ENCODE measurements around the gene BRINP2.

Gene BRINP2

DNA sequence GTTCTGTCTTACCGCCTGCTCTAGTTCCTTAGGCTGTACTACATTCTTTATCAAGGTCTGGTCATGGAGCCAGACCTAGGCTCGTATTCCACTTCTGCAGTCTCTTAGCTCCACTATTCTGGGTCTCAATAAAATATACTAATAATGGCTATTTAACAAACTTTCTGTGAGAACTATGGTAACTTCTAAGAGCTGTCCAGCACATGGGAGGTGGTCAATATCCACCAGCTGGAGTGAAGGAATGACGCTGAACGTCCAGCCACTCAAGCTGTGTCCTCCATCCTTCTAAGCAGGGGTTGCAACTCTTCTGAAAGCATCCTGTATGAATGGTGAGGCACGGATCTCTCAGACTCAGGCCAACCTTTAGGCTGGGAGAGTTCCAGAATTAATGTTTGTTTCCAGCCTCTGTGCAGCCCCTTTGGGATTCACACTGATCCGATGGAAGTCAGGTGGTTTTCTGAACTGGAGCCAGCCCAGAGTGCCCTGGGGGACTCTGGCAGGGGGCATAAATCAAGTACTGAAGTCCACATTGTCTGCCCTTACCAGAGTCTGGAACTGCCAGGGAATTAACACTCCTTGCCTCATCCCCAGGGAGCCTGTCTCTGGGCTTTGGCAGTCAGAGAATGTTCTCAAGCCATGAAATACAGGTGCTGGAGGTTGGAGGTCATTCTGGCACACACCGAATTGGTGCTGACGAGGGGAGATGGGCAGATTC, 57.4 kb downstream of the BRINP2 start:
- FAIRE-seq = no peak

DNA sequence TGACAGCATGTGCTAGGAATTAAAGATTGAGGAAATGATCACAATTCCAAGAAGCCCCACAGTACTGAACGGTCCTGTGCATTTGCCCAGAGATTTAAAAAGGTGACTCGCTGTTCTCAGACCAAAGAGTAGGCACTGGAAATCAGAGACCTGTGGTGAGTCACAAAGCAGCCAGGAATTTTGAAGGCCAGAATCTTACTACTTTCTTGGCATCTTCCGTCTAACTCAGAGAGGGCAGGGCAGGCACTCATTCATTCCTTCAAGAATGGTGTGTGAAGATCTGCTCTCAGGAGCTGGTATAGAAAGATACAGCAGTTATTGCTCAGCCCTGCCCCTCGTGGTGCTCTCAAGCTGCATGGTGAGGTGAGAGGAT, 57.9 kb downstream of the BRINP2 start:
- no peak for FAIRE-seq

DNA sequence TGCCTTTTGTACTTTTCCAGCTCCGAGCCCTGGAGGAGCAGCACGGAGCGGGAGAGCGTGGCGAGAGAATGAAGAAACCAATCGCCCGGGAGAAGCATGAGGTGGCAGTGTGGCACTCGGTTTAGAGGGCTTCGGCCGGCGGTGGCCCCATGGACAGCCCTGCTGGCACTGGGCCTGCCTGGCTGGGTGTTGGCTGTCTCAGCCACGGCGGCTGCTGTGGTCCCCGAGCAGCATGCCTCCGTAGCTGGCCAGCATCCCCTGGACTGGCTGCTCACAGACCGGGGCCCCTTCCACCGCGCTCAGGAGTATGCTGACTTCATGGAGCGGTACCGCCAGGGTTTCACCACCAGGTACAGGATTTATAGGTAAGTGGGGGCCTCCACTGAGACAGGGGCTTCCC, 59.0 kb downstream of the BRINP2 start:
- no peak for FAIRE-seq

DNA sequence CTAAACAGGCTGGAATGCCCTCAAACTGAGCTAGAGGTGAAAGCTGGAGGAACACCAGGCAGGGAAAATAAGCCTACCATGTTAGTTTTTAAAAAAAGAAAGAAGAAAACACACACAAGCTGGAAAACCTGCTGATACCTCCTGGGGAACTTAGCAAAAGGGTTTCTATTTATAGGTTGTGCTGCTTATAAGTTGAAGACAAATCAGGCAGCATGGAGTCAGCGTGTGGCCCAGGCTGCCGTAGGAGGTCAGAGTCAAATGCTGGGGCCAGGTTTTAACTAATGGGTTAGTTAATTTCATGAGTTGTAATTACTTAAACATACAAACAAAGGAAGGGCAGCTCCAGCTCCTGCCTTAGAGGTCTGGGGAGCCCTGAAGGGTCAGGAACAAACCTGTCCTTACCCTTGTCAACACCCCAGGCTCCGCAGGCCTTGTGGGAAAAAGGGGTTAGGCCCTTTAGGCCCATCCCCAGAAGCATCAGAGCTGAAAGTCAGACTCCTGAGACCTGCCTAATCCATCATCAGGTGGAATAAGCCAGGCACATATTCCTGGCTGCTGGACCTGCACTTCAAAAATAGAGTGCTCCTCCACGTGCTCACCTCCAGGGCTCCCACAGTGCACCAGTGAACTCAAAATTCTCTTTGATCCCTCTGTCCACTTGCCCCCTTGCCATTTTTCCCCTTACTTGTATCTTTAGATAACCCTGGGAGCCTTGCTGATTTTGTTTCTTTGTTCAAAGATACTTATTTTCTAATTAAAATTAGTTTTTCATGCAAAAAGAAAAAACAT, 59.7 kb downstream of the BRINP2 start:
- no peak for FAIRE-seq

DNA sequence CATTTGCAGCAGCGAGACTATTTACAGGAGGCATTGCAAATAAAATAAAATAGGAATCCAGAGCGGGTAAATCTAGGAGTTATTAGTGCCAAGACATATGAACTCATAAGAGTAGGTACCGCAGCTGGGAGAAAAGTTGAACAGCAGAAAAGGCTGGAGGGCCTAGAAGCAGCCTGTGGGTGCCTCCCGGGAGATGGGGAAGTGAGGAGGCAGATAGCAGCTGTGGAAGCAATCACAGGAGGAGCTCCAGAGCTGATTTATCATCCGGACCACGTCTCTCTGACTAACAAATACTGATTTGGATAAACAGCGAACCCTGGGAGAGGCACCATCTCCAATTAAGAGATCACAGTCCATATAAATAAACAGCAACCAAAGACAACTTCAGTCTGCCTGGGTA, 64.6 kb downstream of the BRINP2 start:
- no peak for FAIRE-seq

DNA sequence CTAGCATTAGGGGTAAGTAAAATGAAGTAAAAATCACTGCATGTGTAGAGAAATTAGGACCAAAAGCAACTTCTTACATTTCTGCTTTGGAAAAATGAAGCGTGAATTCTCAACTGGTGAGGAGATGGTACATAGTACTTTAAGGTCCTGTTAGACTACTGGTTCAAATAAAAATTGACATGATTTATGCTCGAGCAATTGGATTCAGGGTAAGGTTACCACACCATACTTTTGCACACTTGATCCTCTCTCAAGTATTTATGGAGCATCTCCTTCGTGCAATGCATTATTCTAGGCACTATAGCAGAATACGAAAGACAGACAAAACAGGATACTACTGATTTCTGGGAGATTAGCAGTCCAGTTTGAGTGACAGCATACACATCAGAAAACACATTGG, 66.2 kb downstream of the BRINP2 start:
- FAIRE-seq = no peak

DNA sequence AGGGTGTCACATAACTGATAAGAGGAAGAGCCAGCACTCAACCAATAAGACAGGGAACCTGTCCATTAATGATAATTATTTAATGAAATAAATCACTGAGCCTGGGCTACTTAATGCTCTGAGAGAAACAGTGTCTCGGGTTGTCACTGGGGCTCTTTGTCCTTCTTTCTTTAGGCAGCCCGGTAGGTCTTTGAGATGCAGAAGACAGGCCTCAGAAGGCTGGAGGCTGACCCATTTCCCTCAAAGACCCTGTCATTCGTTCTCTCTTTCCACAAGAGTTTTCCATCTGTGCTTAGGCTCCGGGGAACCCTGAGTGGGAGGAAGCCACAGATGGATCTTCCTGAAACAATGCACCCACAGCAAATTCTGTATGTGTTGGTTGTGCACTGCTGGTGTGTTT, 68.2 kb downstream of the BRINP2 start:
- FAIRE-seq = no peak

DNA sequence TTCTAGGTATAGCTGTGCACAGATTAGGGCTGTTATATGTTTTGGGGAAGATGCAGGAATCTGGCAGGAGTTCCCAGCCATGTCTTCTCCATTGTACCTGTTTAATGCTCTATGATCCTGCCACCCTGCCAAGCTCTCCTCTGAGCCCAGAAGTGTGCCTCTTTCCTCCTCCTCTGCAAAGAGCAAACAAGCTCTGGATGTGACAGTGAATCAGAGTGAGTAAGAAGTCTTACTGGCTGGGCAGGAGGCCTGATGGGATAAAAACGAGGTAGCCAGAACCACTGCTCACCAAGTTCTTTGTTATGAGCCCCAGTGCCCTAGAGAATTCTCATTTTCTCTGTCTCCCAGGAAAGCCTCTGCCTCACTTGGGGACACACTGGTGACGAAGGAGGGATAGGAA, 69.0 kb downstream of the BRINP2 start:
- no peak for FAIRE-seq

DNA sequence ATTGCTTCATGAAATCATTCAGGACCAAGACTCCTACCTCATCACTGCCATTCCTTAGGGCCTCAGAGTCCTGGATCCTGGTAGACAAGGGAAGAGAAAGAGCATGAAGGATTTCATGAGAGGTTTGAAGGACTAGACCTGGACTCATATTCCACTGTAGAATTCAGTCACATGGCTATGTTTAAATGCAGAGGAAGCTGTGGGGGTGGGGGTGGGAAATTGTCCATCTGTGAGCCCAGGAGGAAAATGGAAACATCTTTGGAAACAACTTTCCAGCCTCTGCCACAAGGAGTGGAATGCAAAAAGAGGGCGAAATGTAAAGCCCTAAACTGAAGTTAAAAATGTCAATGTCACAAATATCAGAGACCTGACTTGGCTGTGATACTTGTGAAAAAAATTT, 73.0 kb downstream of the BRINP2 start:
- FAIRE-seq = no peak

DNA sequence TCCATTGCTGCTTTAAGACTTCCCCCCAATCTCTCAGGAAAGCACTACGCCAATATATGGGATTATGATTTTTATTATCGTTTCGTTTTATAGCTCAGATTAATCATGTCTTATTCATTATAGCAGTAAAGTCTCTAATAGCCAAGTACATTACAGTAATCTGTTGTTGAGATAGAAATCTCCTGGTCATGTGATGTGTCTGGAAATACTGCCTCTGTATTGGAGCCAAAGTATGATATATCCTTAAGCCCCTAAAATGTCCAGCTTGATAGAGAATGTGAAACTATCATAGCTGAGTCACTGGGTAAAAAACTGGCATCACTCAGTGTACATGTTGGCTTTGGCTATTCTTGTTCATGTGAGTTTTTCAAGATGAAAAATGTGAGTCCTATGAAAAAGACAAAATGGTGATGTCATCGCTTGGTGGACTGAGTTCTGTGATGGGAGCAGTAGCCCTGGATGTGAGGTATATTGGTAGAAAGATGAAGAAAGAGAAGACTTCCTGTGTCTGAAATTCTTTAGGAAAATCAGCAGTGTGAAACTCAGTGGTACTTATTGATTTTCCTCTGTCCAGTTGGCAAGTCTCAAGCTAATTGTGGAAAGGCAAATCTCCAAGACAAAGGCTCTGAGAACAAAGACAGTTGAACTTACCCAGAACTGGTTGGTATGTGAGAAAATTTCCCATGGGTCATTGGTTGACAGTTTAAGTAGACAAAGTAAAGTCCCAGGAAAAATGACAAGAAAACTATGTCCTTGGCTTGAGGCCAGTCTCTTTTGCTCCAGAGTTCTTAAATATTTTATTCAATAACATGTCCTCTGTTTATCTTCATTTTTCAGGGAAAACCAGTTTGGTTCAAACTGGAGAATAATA, 76.2 kb downstream of the BRINP2 start:
- no peak for FAIRE-seq

DNA sequence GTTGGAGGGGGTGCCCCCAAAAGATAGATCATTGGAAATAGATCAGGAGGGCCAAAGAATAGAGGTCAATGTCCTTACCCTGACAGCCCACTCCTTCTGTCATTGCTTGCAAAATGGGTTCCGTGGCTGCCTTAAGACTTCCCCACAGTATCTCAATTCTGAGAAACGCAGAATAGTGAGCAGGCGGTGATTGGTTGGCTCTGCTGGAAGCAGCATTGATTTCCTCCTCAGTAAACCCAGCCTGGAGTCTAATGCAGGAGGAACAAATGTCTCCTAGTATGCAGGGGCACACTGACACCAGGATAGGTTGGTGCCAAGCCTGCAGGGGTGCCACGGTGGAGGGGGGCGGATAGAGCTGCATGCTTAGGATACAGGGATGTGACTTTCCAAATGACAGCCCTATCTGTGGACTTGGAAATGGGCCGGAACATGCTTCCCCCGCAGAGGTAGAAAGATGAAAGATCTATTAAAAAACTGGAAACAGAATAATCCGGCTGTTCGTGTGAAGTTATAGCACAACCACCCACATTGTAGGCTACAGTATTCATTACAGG, 76.9 kb downstream of the BRINP2 start:
- FAIRE-seq = no peak

DNA sequence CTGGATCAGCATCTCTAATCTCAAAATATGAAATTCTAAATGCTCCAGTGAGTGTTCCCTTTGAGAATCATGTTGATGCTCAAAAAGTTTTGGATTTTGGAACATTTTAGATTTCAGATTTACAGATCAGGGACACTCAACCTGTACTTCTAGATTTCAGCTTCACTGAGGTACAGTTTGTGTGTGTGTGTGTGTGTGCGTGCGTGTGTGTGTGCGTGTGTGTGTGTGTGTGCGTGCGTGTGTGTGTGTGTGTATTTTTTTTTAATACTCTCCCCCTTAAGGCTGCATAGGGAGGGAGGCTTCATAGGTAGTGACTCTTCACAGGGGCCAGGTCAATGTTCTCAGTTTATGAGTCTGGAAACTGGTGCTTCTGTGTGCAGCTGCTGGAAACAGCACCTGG, 77.5 kb downstream of the BRINP2 start:
- no peak for FAIRE-seq

DNA sequence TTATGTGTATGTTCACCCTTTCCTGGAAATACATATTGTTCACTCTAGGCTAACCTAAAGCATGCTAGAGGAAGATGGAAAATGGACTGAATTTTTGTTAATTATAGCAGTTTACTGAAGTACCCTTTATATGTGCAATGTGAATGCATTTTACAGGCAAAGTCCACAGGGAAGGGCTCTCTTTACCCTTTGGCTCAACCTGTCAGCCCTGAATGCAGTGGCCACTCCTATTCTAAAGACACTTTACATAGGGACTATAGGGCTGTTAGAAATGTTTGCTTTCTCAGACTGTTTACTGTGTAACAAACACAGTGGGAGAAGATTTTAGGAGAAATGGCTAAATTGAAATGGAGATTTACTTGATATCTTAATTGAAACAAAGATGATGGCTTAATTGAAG, 78.5 kb downstream of the BRINP2 start:
- FAIRE-seq = no peak

DNA sequence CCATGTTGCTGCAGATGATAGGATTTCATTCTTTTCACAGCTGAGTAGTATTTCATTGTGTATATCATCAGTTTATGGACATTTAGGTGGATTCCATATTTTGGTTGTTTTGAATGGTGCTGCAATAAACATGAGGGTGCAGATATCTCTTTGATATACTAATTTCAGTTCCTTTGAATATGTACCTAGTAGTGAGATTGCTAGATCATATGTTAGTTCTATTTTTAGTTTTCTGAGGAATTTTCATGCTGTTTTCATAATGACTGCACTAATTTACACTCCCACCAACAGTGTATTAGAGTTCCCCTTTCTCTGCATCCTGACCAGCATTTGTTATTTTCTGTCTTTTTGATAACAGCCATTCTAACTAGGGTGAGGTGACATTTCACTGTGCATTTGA, 82.1 kb downstream of the BRINP2 start:
- FAIRE-seq = no peak

DNA sequence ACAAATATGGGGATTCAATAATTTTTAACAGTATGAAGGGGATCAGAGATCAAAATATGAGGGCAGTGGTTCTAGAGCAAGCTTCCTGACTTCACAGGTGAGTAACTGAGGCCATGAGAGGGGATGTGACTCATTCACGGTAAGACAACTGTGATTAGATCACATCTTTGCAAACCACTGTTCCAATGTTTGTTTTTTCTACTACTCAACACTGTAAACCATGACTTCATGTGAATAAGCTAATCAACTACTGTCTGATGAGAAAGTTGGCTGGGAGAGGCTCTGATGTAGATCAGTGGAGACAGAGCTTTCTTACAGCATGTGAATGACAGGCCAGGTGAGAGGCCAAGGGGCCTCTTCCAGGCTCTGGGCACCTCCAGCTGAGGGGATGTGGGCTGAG, 84.7 kb downstream of the BRINP2 start:
- FAIRE-seq = no peak

DNA sequence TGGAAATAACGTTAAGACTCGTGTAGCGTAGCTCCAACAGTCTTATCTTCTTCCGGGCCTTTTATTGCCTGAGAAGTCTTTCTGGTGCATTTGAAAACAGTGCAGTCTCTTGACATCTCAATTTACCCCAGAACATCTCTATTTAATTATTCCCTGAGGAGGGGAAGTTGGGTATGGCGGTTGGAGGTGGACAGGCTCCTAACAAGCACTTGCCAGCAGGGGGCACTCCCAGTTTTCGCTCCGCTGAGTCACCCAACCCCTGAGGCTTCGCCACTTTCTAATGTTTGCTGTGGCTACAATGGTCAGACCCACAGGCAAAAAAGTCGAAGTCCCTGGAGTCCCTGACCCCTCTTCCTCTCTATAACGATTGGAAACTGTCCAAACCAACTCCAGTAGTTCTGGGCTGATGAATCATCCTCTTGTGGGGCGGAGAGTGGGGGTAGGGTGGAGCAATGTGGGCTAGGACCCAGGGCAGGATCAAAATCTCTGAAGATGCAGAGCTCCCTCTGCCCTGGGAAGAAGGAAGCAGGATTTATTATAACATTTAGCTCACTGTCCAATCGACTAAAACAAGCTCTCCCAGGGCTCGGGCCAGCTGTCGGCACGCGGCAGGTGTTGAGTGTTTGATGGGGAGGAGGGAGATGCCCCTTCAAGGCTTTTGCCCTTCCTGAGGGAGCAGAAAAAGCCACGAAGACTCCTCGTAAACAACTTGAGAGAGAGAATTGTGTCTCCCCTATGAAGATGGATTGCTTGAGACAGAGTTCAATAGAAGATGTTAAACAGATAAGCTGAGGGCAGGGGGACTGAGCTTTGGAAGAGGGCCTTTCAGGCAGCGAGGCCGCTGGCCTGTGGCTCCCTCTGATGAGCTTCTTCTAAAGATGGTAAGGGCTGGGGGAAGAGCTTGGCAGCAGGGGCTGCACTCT, 85.7 kb downstream of the BRINP2 start:
- no peak for FAIRE-seq

DNA sequence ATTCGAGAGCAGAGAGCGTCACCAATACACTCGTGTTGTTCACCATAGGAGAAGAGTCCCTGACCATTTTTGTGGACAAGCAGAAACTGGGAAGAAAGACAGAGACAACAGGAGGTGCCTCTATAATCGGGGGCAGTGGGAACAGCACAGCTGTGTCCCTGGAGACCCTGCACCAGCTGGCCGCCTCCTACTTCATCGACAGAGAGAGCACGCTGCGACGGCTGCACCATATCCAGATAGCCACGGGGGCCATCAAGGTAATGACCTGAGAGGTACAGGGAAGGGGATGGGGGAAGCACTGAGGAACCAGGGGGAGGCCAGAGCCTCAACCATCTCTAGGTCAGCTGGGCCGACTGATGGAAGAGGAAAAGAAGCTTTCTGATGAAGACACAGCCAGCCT, 86.4 kb downstream of the BRINP2 start:
- no peak for FAIRE-seq

DNA sequence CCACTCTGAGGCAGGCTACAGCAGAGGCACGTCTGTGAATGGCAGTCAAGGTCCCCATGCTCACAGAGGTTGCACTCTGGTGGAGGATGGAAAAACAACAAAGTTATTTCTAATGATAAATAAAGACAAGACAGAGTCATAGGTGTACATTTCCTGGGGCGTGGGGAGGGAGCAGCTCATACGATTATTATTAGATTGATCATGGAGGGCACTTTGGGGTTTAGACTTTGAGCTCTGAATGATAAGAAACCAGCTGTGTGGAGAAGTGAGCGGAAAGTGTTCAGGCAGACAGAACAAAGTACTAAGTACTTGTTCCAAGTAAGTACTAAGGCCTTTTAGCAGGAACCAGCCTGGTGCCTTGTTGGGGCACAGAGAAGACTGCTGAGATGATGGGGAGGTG, 86.8 kb downstream of the BRINP2 start:
- no peak for FAIRE-seq

DNA sequence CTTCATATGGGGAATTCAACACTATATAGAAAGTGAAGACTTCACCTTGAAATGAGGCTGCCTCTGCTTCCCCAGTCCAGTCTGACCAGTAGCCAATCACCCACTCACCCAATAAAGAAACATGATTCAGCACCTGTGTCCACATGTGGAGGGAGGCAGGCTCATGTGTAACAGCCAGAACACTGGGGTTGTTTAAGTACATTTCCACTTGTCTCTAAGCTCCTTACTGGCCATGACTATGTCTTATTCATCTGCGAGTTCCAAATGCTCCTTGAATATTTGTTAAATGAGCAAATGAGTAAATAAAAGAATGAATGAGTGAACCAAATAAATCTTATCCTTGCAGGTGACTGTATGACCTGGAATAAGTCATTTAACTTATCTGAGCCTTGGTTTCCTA, 100.1 kb downstream of the BRINP2 start:
- no peak for FAIRE-seq

DNA sequence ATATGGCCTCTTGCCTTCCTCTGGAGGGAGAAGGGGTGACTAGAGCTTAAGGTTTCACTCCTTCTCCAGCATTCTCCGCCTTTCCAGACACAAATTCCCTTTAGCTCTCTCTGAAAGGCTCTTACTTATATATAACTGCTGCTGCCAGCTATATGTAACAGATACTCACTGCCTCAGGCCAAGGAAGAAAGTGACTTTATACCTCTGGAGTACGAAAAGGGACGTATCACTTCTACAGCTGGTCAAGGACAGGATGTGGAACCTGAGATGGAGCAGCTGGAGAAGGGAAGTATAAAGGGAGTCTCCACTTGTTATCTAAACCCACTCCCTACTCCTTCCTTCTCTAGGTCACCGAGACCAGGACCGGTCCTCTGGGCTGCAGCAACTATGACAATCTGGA, 102.4 kb downstream of the BRINP2 start:
- FAIRE-seq = no peak

DNA sequence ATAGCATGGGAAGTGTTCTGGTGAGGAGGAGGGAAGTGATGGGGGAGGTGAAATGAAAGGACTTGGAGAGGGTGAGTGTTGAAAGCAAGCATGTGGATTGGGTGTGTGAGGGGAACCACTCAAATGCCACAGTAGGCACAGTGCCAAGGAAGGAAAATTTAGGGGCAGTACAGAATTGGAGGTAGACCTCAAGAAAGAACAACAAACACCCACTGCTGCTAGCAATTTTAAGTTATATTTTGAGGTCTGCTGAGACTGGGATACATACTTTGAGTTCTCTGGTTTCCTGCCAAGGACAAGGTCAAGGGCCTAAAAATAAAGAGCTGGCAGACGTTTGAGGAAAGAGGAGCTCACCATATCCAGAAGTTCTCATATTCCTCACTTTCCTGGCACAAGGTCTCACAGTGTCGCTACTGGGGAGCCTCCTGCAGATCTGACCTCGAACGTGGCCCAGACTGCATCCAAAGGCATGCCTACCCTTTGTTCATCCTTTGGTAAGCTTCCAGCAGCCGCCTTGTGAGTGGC, 104.0 kb downstream of the BRINP2 start:
- no peak for FAIRE-seq

DNA sequence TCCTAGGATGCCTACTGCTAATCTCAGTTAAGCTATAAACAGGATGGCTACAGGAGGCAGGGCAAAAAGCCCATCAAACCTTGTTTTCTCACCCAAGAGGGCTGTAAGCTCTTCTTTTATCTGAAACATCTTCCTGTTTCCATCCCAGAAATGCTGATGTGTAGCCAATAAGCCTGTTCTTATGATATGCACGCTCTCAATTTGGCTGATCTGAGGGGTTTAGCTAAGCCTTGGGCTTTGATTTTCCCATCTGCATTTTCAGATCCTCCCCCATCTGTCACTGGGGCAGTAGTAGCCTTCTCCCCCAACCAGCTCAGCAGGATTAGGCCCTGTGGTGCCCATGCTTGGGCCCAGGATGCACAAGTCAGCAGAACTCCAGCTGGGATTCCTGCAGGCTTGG, 105.0 kb downstream of the BRINP2 start:
- FAIRE-seq = no peak

Measured in colon (tissue), 2 donors.